Subcutaneous adipose tissue (tissue), 4 donors: ENCODE results near the gene NNT. TPM values are rescaled to one million over a fixed set of nuclear protein-coding genes. Genes with fewer than 3 reads are reported as not detected.

ENCODE experiments used
- total RNA-seq, 4 donors: library from RNA; depleted of rRNA; stranded (reverse); fragments of >200 nt; gene quantifications; one replicate each; pipeline ENCODE4 v1.1.0, GENCODE V29; 2016
- TF ChIP-seq, protein P1 (sequence below): fragments of 450-650 bp; IDR thresholded peaks from one replicate; pipeline ENCODE4 v1.5.1; 2016; ENCODE audit warnings: low read depth, mild to moderate bottlenecking, control low read depth, antibody characterized with exemption, moderate library complexity

Gene NNT
- total RNA-seq, 4 donors from 2014 or later = 93.8 to 136 (median 102) TPM

DNA sequence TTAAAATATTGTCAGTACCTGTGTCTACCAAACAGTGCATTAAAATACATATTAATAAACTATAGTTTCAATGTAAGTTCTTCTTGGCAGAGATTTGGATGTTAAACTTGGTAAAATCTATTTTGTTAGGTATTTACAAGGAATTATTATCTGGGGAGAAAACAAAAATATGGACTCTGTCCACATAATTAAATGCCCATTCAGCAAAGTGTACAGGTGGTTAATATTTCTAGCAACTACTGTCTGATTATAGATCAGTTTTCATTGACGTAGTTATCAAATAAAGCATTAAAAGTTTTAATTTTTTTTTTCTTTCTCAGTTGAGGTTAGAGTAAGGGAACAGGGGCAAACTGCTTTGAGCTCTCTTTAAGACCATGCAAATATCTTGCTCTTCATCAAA lies 88.9 kb downstream of the NNT start:
- TF ChIP-seq, protein P1, sequence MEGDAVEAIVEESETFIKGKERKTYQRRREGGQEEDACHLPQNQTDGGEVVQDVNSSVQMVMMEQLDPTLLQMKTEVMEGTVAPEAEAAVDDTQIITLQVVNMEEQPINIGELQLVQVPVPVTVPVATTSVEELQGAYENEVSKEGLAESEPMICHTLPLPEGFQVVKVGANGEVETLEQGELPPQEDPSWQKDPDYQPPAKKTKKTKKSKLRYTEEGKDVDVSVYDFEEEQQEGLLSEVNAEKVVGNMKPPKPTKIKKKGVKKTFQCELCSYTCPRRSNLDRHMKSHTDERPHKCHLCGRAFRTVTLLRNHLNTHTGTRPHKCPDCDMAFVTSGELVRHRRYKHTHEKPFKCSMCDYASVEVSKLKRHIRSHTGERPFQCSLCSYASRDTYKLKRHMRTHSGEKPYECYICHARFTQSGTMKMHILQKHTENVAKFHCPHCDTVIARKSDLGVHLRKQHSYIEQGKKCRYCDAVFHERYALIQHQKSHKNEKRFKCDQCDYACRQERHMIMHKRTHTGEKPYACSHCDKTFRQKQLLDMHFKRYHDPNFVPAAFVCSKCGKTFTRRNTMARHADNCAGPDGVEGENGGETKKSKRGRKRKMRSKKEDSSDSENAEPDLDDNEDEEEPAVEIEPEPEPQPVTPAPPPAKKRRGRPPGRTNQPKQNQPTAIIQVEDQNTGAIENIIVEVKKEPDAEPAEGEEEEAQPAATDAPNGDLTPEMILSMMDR = no peak

DNA sequence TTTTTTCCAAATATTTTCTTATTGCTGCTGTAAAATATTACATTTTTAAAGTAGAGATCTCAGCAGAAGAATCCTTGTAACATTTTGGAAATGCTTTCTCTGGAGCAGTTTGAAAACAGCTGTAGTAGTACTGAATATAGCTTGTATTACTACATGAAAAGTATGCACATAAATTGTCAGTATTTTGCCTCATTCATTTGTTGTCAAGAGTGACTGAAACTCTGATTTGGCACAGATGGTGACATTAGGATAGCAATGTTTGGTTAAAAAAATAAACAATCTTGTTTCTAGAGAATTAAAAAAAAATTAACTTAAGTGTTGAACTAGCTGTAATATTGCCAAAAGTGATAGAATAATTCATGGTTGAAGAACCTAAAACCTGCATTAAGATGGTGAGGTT lies 90.4 kb downstream of the NNT start:
- TF ChIP-seq, protein P1 = no peak

- TF ChIP-seq, protein P1 = no peak
Measured at GRCh38 chr5:43694027-43694426, 91.0 kb downstream of the NNT start.

DNA sequence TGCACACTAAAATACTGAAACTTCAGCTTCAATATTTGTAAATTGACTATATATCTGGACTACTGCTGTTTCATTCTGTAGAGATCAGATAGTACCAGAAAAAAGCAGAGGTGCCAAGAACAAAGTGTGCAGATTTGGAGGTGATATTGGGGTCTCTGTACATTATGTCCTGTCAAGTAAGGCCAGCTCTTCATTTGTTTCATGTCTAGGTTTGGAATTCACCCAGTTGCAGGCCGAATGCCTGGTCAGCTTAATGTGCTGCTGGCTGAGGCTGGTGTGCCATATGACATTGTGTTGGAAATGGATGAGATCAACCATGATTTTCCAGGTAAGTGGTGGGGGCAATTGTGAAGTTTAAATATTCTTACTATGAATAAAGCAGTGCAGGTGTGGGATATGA lies 96.9 kb downstream of the NNT start:
- TF ChIP-seq, protein P1 = no peak

- TF ChIP-seq, protein P1 = no peak
Measured at GRCh38 chr5:43700601-43701000, 97.6 kb downstream of the NNT start.

- TF ChIP-seq, protein P1 = no peak
Measured at GRCh38 chr5:43701227-43701626, 98.2 kb downstream of the NNT start.

DNA sequence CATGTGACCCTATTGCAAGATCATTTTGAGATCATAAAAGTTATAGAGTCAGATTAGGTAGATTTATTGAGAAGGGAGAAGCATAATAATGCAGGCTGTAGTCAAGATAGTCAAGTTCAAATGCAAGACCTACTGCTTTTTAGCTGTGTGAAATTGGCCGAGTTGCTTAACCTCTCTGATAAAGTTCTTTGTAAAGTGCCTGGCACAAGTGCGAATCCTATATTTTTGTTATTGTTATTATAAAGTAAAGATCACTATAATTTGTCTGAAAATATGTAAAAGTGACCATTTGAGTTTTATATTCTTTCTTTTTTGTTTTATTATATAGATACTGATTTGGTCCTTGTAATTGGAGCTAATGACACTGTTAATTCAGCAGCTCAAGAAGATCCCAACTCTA lies 99.3 kb downstream of the NNT start:
- TF ChIP-seq, protein P1 = no peak
